ENCODE results near the gene RBM44. TPM values are rescaled to one million over a fixed set of nuclear protein-coding genes. Genes with fewer than 3 reads are reported as not detected.

The RBM44 gene
- total RNA-seq, 1 experiment from 2014 or later, result 0.95 TPM

GRCh38 chr2:237873897-237874551 is 75.4 kb downstream of the RBM44 start:
- H3K36me3 ChIP-seq (ENCODE audit: insufficient read depth, low read length, poor library complexity, severe bottlenecking), result no peaks in the 10 kb centered on the region
- no peak overlapping the region for H3K27ac ChIP-seq (ENCODE audit: low read depth, low read length, poor library complexity, severe bottlenecking)
- no peak overlapping the region for H3K4me3 ChIP-seq (ENCODE audit: low read depth, low read length, poor library complexity, severe bottlenecking)
- intact Hi-C loops (cut with micrococcal nuclease; ENCODE audit: unreplicated experiment), result no loop called here
- no peak for TF ChIP-seq EZH2 (IDR thresholded peaks at IDR 0.05; ENCODE audit: borderline replicate concordance, low read depth, low read length, poor library complexity, severe bottlenecking)
- TF ChIP-seq CTCF (conservative IDR thresholded peaks at IDR 0.05; ENCODE audit: low read depth, low read length), result no peak
- no peaks in the 10 kb centered on the region for H3K27me3 ChIP-seq (replicated peaks; ENCODE audit: insufficient read depth, low read depth, low read length, poor library complexity)
- POLR2A ChIA-PET (ENCODE audit: low non-redundant PET), result no interaction called here
- H3K9me3 ChIP-seq (ENCODE audit: low read depth, low read length, poor library complexity, severe bottlenecking), result no peaks in the 10 kb centered on the region
- CTCF ChIA-PET, result no interaction called here
- no TSS peak for BruUV-seq (replicated peaks)
- no peak for DNase-seq (ENCODE audit: low spot score)
- peaks cover 7% of the 10 kb centered on the region for H3K4me1 ChIP-seq (ENCODE audit: insufficient read depth, low read length, poor library complexity, severe bottlenecking)

- POLR2A ChIA-PET (ENCODE audit: low non-redundant PET), result no interaction called here
- DNase-seq (ENCODE audit: low spot score), result no peak
Measured at GRCh38 chr2:237874585-237875161, 76.1 kb downstream of the RBM44 start.

DNA sequence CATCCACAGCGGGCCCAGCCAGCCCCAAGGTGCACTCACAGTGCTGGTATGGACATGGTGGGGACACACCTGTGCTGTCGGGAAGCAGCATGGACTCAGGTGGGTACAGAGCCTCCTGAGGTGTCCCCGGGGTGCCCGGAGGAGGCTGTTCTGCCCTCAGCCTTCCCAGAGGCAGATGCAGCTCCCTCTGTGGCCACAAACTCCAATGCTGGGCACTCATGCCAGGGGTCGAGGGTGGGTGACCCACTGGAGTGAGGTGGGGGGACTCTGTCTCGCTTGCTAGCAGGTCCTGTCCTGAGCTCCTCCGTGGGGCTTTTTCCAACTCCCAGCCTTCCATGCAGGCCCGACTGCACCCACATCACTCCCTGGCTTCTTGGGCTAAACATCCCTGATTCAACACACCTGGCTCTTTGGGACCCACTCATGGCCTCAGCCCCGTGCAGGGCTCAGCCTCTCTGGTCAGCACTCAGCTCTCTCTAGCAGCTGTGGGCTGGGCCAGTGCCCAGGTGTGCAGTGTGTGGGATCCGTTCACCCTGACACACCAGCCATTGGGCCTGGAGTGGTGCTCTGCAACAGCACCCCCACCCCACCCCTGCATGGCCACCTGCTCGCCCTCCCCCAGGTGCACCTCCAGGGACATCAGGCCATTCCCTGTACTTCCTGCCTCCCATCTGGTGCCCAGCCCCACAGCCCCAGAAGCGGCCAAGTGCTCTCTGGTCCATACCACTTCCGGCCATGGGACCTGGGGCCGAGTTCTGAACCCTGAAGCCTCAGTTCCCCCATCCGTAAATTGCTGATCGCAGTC is 76.9 kb downstream of the RBM44 start:
- Histone ChIP-seq H3K9me3 (ENCODE audit: low read depth, low read length, poor library complexity, severe bottlenecking) (no peaks in the 10 kb centered on the region), H3K36me3 (ENCODE audit: insufficient read depth, low read length, poor library complexity, severe bottlenecking) (no peaks in the 10 kb centered on the region), H3K4me1 (ENCODE audit: insufficient read depth, low read length, poor library complexity, severe bottlenecking) (peaks cover 11% of the 10 kb centered on the region), H3K27me3 (replicated peaks; ENCODE audit: insufficient read depth, low read depth, low read length, poor library complexity) (no peaks in the 10 kb centered on the region), H3K4me3 (ENCODE audit: low read depth, low read length, poor library complexity, severe bottlenecking) (no peak overlapping the region), H3K27ac (ENCODE audit: low read depth, low read length, poor library complexity, severe bottlenecking) (no peak overlapping the region)
- CTCF ChIA-PET, result no interaction called here
- POLR2A ChIA-PET (ENCODE audit: low non-redundant PET), result no interaction called here
- TF ChIP-seq EZH2 (IDR thresholded peaks at IDR 0.05; ENCODE audit: borderline replicate concordance, low read depth, low read length, poor library complexity, severe bottlenecking) (no peak), CTCF (conservative IDR thresholded peaks at IDR 0.05; ENCODE audit: low read depth, low read length) (no peak)
- BruUV-seq (replicated peaks), result no TSS peak
- no peak for DNase-seq (ENCODE audit: low spot score)
- intact Hi-C loops (cut with micrococcal nuclease; ENCODE audit: unreplicated experiment), result no loop called here

More at GRCh38 chr2:237874585-237875161, 76.1 kb downstream of the RBM44 start:
- BruUV-seq (replicated peaks), result no TSS peak
- intact Hi-C loops (cut with micrococcal nuclease; ENCODE audit: unreplicated experiment), result no loop called here
- Histone ChIP-seq H3K4me1 (ENCODE audit: insufficient read depth, low read length, poor library complexity, severe bottlenecking) (peaks cover 11% of the 10 kb centered on the region), H3K4me3 (ENCODE audit: low read depth, low read length, poor library complexity, severe bottlenecking) (no peak overlapping the region), H3K27me3 (replicated peaks; ENCODE audit: insufficient read depth, low read depth, low read length, poor library complexity) (no peaks in the 10 kb centered on the region), H3K36me3 (ENCODE audit: insufficient read depth, low read length, poor library complexity, severe bottlenecking) (no peaks in the 10 kb centered on the region), H3K27ac (ENCODE audit: low read depth, low read length, poor library complexity, severe bottlenecking) (no peak overlapping the region), H3K9me3 (ENCODE audit: low read depth, low read length, poor library complexity, severe bottlenecking) (no peaks in the 10 kb centered on the region)
- CTCF ChIA-PET, result no interaction called here
- no peak for TF ChIP-seq EZH2 (IDR thresholded peaks at IDR 0.05; ENCODE audit: borderline replicate concordance, low read depth, low read length, poor library complexity, severe bottlenecking)
- TF ChIP-seq CTCF (conservative IDR thresholded peaks at IDR 0.05; ENCODE audit: low read depth, low read length), result no peak
